Osteoblast (primary cell): ENCODE results near the gene TMEM255A. TPM values are rescaled to one million over a fixed set of nuclear protein-coding genes. Genes with fewer than 3 reads are reported as not detected.
"Not testable (repeated sequence)": the region's sequence is repeated elsewhere in the genome, so short reads cannot be mapped to it uniquely, and the experiment has no call there.

Experiments used
- DNase-seq: peaks from one replicate; pipeline ENCODE4 v3.0.0; 2011; ENCODE audit warnings: low spot score, mixed read lengths; ENCODE audit not compliant: insufficient read length; ENCODE audit errors: missing footprints
- H2AFZ ChIP-seq: 2 replicates; pipeline ENCODE4 v1.6.0; 2011; ENCODE audit warnings: mild to moderate bottlenecking, low read length
- H3K27ac ChIP-seq: 2 replicates; pipeline ENCODE4 v1.5.1; 2011; ENCODE audit warnings: mild to moderate bottlenecking, low read depth, low read length, moderate library complexity
- H3K27me3 ChIP-seq: 2 replicates; pipeline ENCODE4 v1.6.0; 2012; ENCODE audit warnings: mild to moderate bottlenecking, control low read depth, inconsistent platforms, low read length, moderate library complexity; ENCODE audit not compliant: insufficient read depth
- H3K36me3 ChIP-seq: 2 replicates; pipeline ENCODE4 v1.5.1; 2011; ENCODE audit warnings: mild to moderate bottlenecking, low read length, control low read depth, moderate library complexity; ENCODE audit not compliant: insufficient read depth
- H3K4me1 ChIP-seq: 2 replicates; pipeline ENCODE4 v1.5.1; 2011; ENCODE audit warnings: mild to moderate bottlenecking, low read length, control low read depth, moderate library complexity; ENCODE audit not compliant: insufficient read depth
- H3K4me2 ChIP-seq: 2 replicates; pipeline ENCODE4 v1.6.0; 2011; ENCODE audit warnings: mild to moderate bottlenecking, low read length; ENCODE audit not compliant: insufficient read depth
- H3K4me3 ChIP-seq: fragments of 200-600 bp; sonication (generic); 3 replicates; pipeline ENCODE4 v1.5.1; 2012; ENCODE audit warnings: mild to moderate bottlenecking, low read length, inconsistent platforms; ENCODE audit not compliant: insufficient read depth
- H3K79me2 ChIP-seq: 2 replicates; pipeline ENCODE4 v1.6.0; 2012; ENCODE audit warnings: mild to moderate bottlenecking, low read length, control low read depth, inconsistent platforms; ENCODE audit not compliant: insufficient read depth
- H3K9me3 ChIP-seq: 2 replicates; pipeline ENCODE4 v1.5.1; 2011; ENCODE audit warnings: low read depth, low read length, control low read depth
- H4K20me1 ChIP-seq: 2 replicates; pipeline ENCODE4 v1.6.0; 2012; ENCODE audit warnings: mild to moderate bottlenecking, low read length, control low read depth; ENCODE audit not compliant: insufficient read depth
- CTCF ChIP-seq: IDR thresholded peaks from 2 replicates; pipeline ENCODE4 v1.5.1; 2011; ENCODE audit warnings: mild to moderate bottlenecking, low read depth, low read length, moderate library complexity; ENCODE audit errors: extremely low read depth
- total RNA-seq: library from RNA; depleted of rRNA; stranded (reverse); fragments of >200 nt; gene quantifications from 2 replicates; pipeline ENCODE4 v1.2.3, GENCODE V29; 2012

Gene TMEM255A
- total RNA-seq, 1 donor = under 0.01 TPM

GRCh38 chrX:120350450-120351138, 39.3 kb upstream of the TMEM255A start:
- H4K20me1 ChIP-seq = no peaks in the 10 kb centered on the region

GRCh38 chrX:120344566-120344965, 33.3 kb upstream of the TMEM255A start:
- H3K4me1 ChIP-seq, H3K4me2 ChIP-seq, H3K36me3 ChIP-seq, H3K27me3 ChIP-seq, H3K79me2 ChIP-seq, DNase-seq, H4K20me1 ChIP-seq, H3K9me3 ChIP-seq, H2AFZ ChIP-seq, H3K4me3 ChIP-seq, H3K27ac ChIP-seq: not testable (repeated sequence)

More at GRCh38 chrX:120350450-120351138, 39.3 kb upstream of the TMEM255A start:
- Histone ChIP-seq H3K4me3 (no peak overlapping the region), H3K27me3 (no peaks in the 10 kb centered on the region), H3K36me3 (no peaks in the 10 kb centered on the region), H3K9me3 (no peaks in the 10 kb centered on the region), H3K79me2 (no peaks in the 10 kb centered on the region), H2AFZ (no peak overlapping the region), H3K27ac (no peak overlapping the region), H3K4me1 (no peaks in the 10 kb centered on the region), H3K4me2 (no peak overlapping the region)
- DNase-seq = no peak
- TF ChIP-seq CTCF = no peak

GRCh38 chrX:120336899-120337298, 25.6 kb upstream of the TMEM255A start:
- Histone ChIP-seq H3K27ac (no peak overlapping the region), H3K79me2 (no peaks in the 10 kb centered on the region), H3K27me3 (no peaks in the 10 kb centered on the region), H4K20me1 (no peaks in the 10 kb centered on the region), H3K36me3 (no peaks in the 10 kb centered on the region), H3K9me3 (no peaks in the 10 kb centered on the region), H3K4me2 (no peak overlapping the region), H3K4me3 (no peak overlapping the region), H2AFZ (no peak overlapping the region), H3K4me1 (no peaks in the 10 kb centered on the region)
- TF ChIP-seq CTCF = no peak
- no peak for DNase-seq

- Histone ChIP-seq H3K79me2 (no peaks in the 10 kb centered on the region), H3K36me3 (no peaks in the 10 kb centered on the region)
Measured at GRCh38 chrX:120335289-120335688, 24.0 kb upstream of the TMEM255A start.

More at GRCh38 chrX:120335289-120335688, 24.0 kb upstream of the TMEM255A start:
- no peak overlapping the region for H3K4me3 ChIP-seq
- H3K27me3 ChIP-seq = no peaks in the 10 kb centered on the region
- H4K20me1 ChIP-seq = no peaks in the 10 kb centered on the region
- no peaks in the 10 kb centered on the region for H3K9me3 ChIP-seq
- TF ChIP-seq CTCF = no peak
- H2AFZ ChIP-seq = no peak overlapping the region
- H3K27ac ChIP-seq = no peak overlapping the region
- no peak overlapping the region for H3K4me2 ChIP-seq
- H3K4me1 ChIP-seq = no peaks in the 10 kb centered on the region
- no peak for DNase-seq
